ENCODE results near the gene PAX8.

DNA sequence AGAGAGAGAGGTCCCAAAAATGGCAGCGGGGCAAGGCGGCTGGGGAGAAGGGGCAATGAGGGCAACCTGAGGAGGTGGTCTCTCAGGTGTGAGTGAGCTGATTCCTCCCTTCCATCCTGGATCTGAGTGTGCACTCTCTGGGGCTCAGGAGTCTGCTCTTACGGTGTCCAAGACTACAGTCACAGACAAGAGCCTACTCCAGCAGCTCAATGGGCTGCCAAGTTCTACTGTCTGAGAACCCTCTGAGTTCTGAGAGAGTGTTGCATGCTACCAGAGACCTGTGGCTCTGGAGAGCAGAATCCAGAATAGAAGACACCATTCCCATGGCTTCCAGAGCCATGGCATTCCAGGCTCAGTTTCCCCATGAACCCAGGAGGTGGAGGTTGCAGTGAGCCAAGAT lies 7.1 kb upstream of the PAX8 start:
- TF ChIP-seq POLR2AphosphoS5 (IDR thresholded peaks at IDR 0.05; ENCODE audit: low read depth, low read length) (no peak), TAF1 (IDR thresholded peaks at IDR 0.05; ENCODE audit: borderline replicate concordance, low read depth, low read length) (no peak)

Measured in GM12892 (cell line).